A673 (cell line): ENCODE data around the gene ZBTB12.
"Not testable (repeated sequence)": the region's sequence is repeated elsewhere in the genome, so short reads cannot be mapped to it uniquely, and the experiment has no call there.

Experiments used
- EZH2 ChIP-seq: fragments of 200-600 bp; sonication (generic); IDR thresholded peaks from 2 replicates; pipeline ENCODE4 v1.6.1; 2017; ENCODE audit warnings: borderline replicate concordance, low read depth, mild to moderate bottlenecking, mixed read lengths, antibody characterized with exemption, low read length; ENCODE audit not compliant: poor library complexity, severe bottlenecking
- TF ChIP-seq, protein P1 (sequence below): fragments of 300-800, 200-600 bp; sonication (generic); conservative IDR thresholded peaks from 2 replicates; pipeline ENCODE4 v1.5.1; 2017; ENCODE audit warnings: low read depth, mild to moderate bottlenecking, antibody characterized with exemption, low read length, moderate library complexity, mixed read lengths

DNA sequence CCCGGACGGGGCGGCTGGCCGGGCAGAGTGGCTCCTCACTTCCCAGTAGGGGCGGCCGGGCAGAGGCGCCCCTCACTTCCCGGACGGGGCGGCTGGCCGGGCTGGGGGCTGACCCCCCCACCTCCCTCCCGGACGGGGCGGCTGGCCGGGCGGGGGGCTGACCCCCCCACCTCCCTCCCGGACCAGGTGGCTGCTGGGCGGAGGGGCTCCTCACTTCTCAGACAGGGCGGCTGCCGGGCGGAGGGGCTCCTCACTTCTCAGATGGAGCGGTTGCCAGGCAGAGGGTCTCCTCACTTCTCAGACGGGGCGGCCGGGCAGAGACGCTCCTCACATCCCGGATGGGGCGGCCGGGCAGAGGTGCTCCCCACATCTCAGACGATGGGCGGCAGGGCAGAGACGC is 30.3 kb upstream of the ZBTB12 start:
- TF ChIP-seq, protein P1, sequence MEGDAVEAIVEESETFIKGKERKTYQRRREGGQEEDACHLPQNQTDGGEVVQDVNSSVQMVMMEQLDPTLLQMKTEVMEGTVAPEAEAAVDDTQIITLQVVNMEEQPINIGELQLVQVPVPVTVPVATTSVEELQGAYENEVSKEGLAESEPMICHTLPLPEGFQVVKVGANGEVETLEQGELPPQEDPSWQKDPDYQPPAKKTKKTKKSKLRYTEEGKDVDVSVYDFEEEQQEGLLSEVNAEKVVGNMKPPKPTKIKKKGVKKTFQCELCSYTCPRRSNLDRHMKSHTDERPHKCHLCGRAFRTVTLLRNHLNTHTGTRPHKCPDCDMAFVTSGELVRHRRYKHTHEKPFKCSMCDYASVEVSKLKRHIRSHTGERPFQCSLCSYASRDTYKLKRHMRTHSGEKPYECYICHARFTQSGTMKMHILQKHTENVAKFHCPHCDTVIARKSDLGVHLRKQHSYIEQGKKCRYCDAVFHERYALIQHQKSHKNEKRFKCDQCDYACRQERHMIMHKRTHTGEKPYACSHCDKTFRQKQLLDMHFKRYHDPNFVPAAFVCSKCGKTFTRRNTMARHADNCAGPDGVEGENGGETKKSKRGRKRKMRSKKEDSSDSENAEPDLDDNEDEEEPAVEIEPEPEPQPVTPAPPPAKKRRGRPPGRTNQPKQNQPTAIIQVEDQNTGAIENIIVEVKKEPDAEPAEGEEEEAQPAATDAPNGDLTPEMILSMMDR: not testable (repeated sequence)
- not testable (repeated sequence) for TF ChIP-seq EZH2
